Panc1 (cell line): ENCODE data around the gene MED23. TPM values are rescaled to one million over a fixed set of nuclear protein-coding genes. Genes with fewer than 3 reads are reported as not detected.

Experiments
- ATAC-seq: fragments of 200-7000 bp; cut with Tn5 transposase; 2 replicates; pipeline ENCODE4 v1.9.1; 2020; ENCODE audit warnings: mild to moderate bottlenecking, moderate library complexity
- BruUV-seq: library from RNA; stranded (reverse); fragments of 400-500 nt; replicated peaks from 2 replicates; lab custom pipeline; 2021; lab: Mats Ljungman, UMichigan
- CTCF ChIA-PET: fragments of 300-600 bp; sonication (Branson Sonifier 250); formaldehyde crosslinking; loops from one replicate; lab custom pipeline; 2022; ENCODE audit warnings: antibody characterized with exemption; lab: Charles Lee
- POLR2A ChIA-PET: fragments of 300-600 bp; sonication (Branson Sonifier 250); formaldehyde crosslinking; loops from one replicate; lab custom pipeline; 2022; ENCODE audit warnings: antibody characterized with exemption; lab: Charles Lee
- DNase-seq: peaks from one replicate; pipeline ENCODE4 v3.0.0-alpha.2; 2010; ENCODE audit warnings: low read depth, low spot score
- H3K27ac ChIP-seq: 2 replicates; pipeline ENCODE4 v1.5.1; 2011; ENCODE audit warnings: mild to moderate bottlenecking, low read length, inconsistent platforms
- H3K27me3 ChIP-seq: fragments of 200-500 bp; sonication (Bioruptor generic); 2 replicates; pipeline ENCODE4 v1.6.0; 2014; ENCODE audit warnings: low read length, inconsistent platforms; ENCODE audit not compliant: control insufficient read depth, insufficient read depth
- H3K36me3 ChIP-seq: fragments of 200-500 bp; sonication (Bioruptor generic); 2 replicates; pipeline ENCODE4 v1.5.1; 2014; ENCODE audit warnings: inconsistent platforms, mild to moderate bottlenecking, low read length, moderate library complexity; ENCODE audit not compliant: control insufficient read depth, insufficient read depth
- H3K4me1 ChIP-seq: 2 replicates; pipeline ENCODE4 v1.5.1; 2011; ENCODE audit warnings: inconsistent platforms, mild to moderate bottlenecking, low read length, moderate library complexity; ENCODE audit not compliant: control insufficient read depth, insufficient read depth
- H3K4me3 ChIP-seq, 2 experiments: 2 replicates each; pipeline ENCODE4 v1.5.1; 2011 to 2012; ENCODE audit warnings: low read depth in 2 of 2, low read length in 2 of 2, mild to moderate bottlenecking in 2 of 2, inconsistent platforms in 1 of 2, moderate library complexity in 1 of 2
- H3K9me3 ChIP-seq: fragments of 200-500 bp; sonication (Bioruptor generic); 2 replicates; pipeline ENCODE4 v1.5.1; 2014; ENCODE audit warnings: low read depth, mild to moderate bottlenecking, inconsistent platforms, low read length, moderate library complexity; ENCODE audit not compliant: control insufficient read depth, insufficient read depth
- CTCF ChIP-seq: fragments of 450-650 bp; IDR thresholded peaks from 2 replicates; pipeline ENCODE4 v1.5.1; 2017; ENCODE audit warnings: mild to moderate bottlenecking
- POLR2AphosphoS5 ChIP-seq: IDR thresholded peaks from 2 replicates; pipeline ENCODE4 v1.6.1; 2012; ENCODE audit warnings: mild to moderate bottlenecking, low read depth, low read length, moderate library complexity
- REST ChIP-seq, 2 experiments: IDR thresholded peaks; 2 replicates each; pipeline ENCODE4 v1.6.1; 2011 to 2012; ENCODE audit warnings: low read depth in 2 of 2, control low read depth in 1 of 2, low read length in 1 of 2, mild to moderate bottlenecking in 1 of 2, moderate library complexity in 1 of 2; ENCODE audit not compliant: insufficient read depth in 1 of 2
- SIN3A ChIP-seq: IDR thresholded peaks from 2 replicates; pipeline ENCODE4 v1.6.1; 2012; ENCODE audit warnings: low read depth, mild to moderate bottlenecking, low read length, moderate library complexity, borderline replicate concordance; ENCODE audit not compliant: insufficient read depth
- TCF7L2 ChIP-seq: IDR thresholded peaks from 2 replicates; pipeline ENCODE4 v1.6.1; 2011; ENCODE audit warnings: mild to moderate bottlenecking, low read depth, low read length, inconsistent platforms
- in situ Hi-C: cut with HindIII; loops from 2 replicates; pipeline ENCODE4 v1.10.0; 2016; ENCODE audit warnings: low sequenced_read_pairs, low pct_unique_long_range_greater_than_20kb
- intact Hi-C: fragments of 100-400 bp; cut with micrococcal nuclease; formaldehyde crosslinking; loops from one replicate; pipeline ENCODE4 v1.10.0; 2022; ENCODE audit not compliant: unreplicated experiment
- total RNA-seq: library from RNA; stranded (reverse); gene quantifications from one replicate; pipeline ENCODE4 v1.2.1, GENCODE V29; 2021; ENCODE audit not compliant: unreplicated experiment

The MED23 gene
- total RNA-seq, 1 experiment from 2014 or later: 18.3 TPM

- ATAC-seq (no peak), DNase-seq (no peak)
- no peak for TF ChIP-seq TCF7L2
- no peak for TF ChIP-seq SIN3A
- no peak for TF ChIP-seq REST (IDR thresholded peaks at IDR 0.05; ENCODE audit: insufficient read depth in 1 of 2, low read depth in 2 of 2, low read length in 1 of 2)
- TF ChIP-seq CTCF: no peak
- TF ChIP-seq POLR2AphosphoS5: no peak
- intact Hi-C loops: no loop called here
- no peaks in the 10 kb centered on the region for H3K27me3 ChIP-seq
- H3K27ac ChIP-seq: no peak overlapping the region
- ChIA-PET POLR2A (interaction anchor here (0.7 kb wide), 1 partner anchor 29 kb away, joined by 9 read pairs; no protein-coding TSS in a partner anchor), CTCF (no interaction called here)
- H3K4me1 ChIP-seq: no peaks in the 10 kb centered on the region; the same call in 1 of the 2 replicates
- BruUV-seq: no TSS peak
- no peak overlapping the region for H3K4me3 ChIP-seq
- no peaks in the 10 kb centered on the region for H3K36me3 ChIP-seq
- in situ Hi-C loops: no loop called here
- H3K9me3 ChIP-seq: no peaks in the 10 kb centered on the region
Measured at GRCh38 chr6:131657222-131657621, 29.2 kb upstream of the MED23 start.

- in situ Hi-C loops: no loop called here
- Histone ChIP-seq H3K36me3 (no peaks in the 10 kb centered on the region), H3K4me1 (no peaks in the 10 kb centered on the region; the same call in 1 of the 2 replicates), H3K4me3 (no peak overlapping the region), H3K27ac (no peak overlapping the region), H3K27me3 (no peaks in the 10 kb centered on the region), H3K9me3 (no peaks in the 10 kb centered on the region)
- no TSS peak for BruUV-seq
- no peak for ATAC-seq
- POLR2A ChIA-PET: interaction anchor here (0.7 kb wide), 1 partner anchor 28 kb away, joined by 9 read pairs; no protein-coding TSS in a partner anchor
- TF ChIP-seq TCF7L2 (no peak), REST (IDR thresholded peaks at IDR 0.05; ENCODE audit: insufficient read depth in 1 of 2, low read depth in 2 of 2, low read length in 1 of 2) (no peak), SIN3A (no peak), CTCF (no peak), POLR2AphosphoS5 (no peak)
- CTCF ChIA-PET: no interaction called here
- intact Hi-C loops: no loop called here
- no peak for DNase-seq
Measured at GRCh38 chr6:131656667-131657066, 28.6 kb upstream of the MED23 start.
